Occipital lobe (tissue), 2 donors: ENCODE results near the gene CA14. TPM values are rescaled to one million over a fixed set of nuclear protein-coding genes. Genes with fewer than 3 reads are reported as not detected.
"Not testable (repeated sequence)": the region's sequence is repeated elsewhere in the genome, so short reads cannot be mapped to it uniquely, and the experiment has no call there.

Experiments
- DNase-seq: peaks from one replicate; lab custom pipeline; 2025; lab: John Stamatoyannopoulos, UW
- total RNA-seq: library from RNA; depleted of rRNA; stranded (reverse); fragments of >200 nt; gene quantifications from one replicate; pipeline ENCODE4 v1.2.3, GENCODE V29; 2014

CA14 gene
- total RNA-seq = 1.7 TPM

DNA sequence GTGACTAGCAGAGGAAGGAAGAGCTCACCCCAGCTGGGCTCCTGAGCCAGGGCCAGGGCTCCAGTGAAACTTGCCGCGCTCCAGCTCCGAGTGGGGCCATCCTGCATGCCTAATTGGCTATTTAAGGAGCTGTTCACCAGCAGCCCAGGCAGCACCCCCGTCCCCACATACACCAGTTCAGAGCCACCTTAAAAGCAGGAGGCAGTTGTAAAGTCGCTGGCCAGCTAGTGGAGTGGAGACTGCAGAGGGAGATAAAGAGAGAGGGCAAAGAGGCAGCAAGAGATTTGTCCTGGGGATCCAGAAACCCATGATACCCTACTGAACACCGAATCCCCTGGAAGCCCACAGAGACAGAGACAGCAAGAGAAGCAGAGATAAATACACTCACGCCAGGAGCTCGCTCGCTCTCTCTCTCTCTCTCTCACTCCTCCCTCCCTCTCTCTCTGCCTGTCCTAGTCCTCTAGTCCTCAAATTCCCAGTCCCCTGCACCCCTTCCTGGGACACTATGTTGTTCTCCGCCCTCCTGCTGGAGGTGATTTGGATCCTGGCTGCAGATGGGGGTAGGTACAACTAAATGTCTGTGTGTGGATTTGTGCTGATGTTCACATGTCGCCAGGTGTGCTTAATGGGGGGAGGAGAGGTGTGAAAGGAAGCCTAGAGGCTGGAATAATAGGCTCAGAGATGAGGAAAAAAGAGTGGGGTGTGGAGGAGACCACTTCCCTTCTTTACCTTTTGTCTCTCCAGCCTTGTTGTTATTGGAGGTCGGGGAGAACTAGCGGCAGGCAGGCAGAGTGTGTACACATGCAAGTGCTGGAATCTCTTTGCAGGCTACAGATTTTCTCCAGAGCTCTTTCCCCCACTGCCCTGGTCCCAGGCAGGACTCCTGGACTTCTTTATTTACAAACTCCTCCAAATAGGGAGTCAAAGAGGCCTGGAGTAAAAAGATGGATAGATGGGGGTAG lies at the start of gene CA14:
TSS of gene CA14 (plus strand) at position 151 of the 962 bp plus-strand sequence. CDS start at position 506, 355 bp downstream.
- peak; percentile 36 for DNase-seq

DNA sequence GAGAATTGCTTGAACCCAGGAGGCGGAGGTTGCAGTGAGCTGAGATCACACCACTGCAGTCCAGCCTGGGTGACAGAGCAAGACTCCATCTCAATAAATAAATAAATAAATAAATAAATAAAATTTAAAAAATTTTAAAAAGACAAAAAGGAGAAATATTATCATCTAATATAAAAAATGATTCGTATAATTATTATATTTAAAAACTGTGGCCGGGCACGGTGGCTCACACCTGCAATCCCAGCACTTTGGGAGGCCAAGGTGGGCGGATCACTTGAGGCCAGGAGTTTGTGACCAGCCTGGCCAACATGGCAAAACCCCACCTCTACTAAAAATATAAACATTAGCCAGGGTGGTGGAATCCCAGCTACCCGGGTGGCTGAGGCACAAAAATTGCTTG lies 49.1 kb upstream of the CA14 start:
- DNase-seq = not testable (repeated sequence)

DNA sequence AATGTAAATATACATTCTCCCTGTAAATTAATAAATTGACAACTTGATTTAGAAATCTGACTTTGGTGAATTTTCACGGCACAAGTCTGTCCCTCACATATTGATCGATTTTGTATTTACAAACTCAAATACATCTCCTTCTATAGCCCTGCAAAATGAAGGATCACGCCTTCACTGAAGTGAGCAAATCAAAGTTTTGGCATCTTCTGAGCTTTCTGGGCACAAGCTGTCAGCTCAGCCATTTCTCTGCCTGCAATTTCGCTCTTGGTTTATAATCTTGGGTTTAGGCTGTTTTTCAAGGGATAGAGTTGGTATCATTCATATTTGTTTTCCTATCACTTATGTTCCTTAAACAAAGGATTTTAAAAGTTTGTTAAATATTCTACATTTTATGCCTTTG lies 47.5 kb upstream of the CA14 start:
- no peak for DNase-seq

DNA sequence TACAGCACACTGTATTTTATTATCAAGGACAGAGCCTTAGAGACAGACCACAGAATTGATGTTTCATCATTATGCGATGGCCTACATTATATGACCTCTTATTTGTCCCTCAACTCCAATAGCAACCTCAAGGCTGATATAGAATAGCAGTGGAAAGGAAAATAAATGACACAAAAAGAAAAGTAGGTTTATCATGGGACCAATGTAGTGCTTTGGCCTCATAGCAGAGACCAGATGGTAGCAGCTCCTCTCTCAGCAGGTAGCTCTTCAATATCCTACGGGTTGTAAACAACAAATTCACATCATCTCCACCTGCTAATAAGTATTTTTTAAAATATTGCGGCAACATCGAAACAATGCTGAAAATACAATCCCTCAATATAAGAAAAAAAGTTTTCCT lies 46.9 kb upstream of the CA14 start:
- no peak for DNase-seq

DNA sequence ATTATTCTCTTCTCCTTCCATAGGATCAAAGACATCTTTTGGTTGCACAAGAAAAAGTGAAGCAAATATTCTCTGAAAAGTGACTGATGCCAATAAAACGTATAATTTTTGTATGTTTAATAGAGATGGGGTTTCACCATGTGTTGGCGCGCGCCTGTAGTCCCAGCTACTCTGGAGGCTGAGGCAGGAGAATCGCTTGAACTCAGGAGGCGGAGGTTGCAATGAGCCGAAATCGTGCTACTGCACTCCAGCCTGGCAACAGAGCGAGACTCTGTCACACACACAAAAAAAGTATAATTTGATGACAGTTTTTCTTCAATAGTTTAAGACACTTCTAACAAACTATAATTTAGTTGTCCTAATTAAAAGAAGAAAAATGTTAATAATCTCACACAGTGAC lies 45.5 kb upstream of the CA14 start:
- DNase-seq = no peak

DNA sequence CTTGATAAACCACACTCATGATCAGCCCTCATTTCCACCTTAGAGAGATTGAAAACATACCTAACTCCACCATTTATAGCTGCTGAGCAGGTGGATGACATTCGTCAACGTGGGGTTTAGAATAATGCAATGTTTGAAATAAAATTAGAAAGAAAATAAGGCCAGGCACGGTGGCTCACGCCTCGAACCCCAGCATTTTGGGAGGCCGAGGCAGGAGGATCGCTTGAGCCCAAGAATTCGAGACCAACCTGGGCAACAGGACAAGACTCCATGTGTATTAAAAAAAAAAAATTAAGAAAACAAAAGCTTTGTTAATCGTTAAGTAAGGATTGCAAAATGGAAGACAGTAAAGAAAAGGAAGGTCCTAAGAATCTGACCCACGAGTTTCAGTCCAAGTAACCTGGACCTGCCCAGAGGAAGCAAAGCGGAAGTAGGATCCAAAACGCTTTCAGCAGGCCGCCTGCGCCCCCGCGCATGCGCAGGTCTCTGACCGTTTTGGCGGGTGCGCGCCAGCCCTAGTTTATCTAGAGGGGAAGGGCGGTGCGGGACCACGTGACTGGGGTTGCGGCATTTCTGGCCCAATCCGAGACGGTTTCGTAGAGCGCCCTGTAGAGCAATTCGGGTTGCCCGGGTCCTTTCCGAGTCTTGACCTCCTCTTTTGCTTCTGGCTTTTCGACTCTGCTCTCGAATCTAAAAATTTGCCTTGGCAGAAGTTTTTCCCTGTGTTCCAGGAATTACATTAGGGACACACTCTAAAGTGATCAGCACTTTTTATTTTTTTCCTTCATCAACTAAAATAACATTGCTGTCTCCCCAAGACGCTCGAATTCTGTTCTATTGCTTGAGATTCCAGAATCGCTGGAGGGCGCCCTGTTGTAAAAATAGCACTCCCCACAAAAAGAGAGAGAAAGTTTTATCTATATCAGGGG lies 44.1 kb upstream of the CA14 start:
- peak; percentile 91 for DNase-seq

DNA sequence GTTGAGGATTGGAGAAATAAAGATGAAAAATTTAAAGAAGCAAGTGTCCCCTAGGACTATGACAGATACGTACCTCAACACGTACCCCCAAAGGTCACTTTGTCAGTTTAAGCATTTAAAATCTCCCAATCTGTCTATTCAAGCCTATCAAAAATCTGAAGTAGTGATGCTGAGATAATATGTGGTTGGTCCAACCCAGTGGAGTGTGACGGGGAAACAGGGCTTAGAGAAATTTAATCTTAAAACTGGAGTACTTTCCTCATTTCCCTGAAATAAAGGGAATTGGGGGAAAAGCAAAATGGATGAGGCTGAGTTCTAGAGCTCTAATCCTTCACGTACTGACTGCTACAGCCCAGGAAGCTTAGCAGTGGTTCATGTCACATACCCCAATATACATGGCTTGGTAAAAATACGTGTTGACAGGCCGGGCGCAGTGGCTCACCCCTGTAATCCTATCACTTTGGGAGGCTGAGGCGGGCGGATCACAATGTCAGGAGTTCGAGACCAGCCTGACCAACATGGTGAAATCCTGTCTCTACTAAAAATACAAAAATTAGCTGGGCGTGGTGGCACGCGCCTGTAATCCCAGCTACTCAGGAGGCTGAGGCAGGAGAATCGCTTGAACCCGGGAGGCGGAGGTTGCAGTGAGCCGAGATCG lies 43.3 kb upstream of the CA14 start:
- DNase-seq = not testable (repeated sequence)

DNA sequence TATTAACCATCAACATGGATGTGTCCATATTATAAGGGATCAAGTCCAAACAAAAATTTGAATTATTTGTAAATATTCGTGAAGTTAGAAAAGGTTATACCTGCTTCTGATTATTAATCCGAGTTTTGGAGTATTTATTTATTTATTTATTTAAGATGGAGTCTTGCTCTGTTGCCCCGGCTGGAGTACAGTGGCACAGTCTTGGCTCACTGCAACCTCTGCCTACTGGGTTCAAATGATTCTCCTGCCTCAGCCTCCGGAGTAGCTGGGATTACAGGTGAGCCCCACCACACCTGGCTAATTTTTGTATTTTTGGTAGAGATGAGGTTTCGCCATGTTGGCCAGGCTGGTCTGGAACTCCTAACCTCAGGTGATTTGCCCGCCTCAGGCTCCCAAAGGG lies 41.7 kb upstream of the CA14 start:
- not testable (repeated sequence) for DNase-seq

DNA sequence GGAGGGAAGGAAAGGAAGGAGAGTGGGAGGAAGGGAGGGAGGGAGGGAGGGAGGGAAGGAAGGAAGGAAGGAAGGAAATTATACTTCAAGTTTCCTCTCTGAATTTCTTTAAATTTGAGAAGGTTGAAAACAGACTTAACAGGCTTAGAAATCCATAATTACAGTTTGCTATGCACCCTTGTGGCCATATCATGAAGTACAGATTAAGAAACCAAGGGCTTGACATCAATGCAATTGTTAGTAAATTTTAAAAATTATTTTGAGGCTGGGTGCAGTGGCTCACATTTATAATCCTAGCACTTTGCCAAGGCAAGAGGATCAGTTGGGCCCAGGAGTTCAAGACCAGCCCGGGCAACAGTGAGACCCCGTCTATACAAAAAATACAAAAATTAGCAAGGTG lies 36.0 kb upstream of the CA14 start:
- DNase-seq = no peak

DNA sequence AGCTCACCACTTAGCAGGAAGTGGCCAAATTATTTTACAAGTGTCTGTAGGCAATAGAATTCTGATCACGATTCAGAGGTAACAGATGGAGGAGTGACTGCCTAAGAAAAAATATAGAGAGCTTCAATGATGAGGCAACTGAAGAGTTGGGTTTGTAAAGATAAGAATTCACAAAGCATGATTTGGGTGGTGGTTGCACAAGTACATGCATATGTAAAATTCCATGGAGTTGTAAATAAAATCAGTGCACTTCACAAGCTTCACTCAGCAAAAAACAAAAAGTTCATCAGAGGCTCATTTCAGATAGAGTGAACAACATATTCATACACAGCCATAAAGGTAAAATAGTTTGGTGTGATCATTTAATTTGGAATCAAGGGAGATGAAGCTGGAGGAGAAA lies 32.6 kb upstream of the CA14 start:
- no peak for DNase-seq

DNA sequence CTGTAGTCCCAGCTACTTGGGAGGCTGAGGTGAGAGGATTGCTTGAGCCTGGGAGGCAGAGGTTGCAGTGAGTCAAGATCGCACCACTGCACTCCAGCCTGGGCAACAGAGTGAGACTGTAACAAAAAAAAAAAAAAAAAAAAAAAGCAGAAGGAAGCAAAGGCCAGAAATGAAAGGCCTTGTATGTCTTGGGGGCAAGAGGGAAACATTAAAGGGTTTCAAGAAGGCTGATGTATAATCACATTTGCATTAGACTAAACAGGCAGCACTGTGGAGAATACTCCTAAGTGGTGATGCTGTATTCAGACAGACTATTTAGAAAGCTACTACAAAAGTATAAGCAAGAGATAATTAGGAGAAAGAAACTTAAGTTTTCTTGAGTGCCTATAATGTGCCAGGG lies 32.0 kb upstream of the CA14 start:
- DNase-seq = no peak

DNA sequence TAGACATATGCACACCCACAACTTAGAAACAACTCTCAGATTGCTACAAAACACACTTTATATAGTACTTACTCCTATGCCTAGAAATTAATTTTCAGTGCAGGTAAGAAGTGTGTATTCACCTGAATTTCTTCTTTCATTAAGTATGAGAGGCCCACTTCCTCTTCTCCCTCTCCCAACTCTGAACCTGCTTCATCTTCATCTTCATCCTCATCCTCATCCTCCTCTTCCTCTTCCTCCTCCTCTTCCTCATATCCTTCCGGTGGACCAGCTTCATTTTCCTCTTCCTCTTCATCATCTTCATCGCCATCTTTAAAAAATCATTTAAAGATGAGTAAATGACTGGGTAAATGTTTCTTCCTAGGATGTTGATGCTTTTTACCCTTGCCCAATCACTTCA lies 31.1 kb upstream of the CA14 start:
- no peak for DNase-seq

DNA sequence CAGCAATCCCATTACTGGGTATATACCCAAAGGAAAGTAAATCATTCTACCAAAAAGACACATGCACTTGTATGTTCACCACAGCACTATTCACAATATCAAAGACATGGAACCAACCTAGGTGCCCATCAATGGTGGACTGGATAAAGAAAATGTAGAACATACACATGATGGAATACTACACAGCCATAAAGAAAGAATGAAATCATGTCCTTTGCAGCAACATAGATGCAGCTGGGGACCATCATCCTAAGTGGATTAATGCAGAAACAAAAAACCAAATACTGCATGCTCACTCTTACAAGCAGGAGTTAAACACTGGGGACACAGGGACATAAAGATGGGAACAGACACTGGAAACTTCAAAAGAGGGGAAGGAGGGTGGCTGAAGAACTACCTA lies 30.3 kb upstream of the CA14 start:
- no peak for DNase-seq

DNA sequence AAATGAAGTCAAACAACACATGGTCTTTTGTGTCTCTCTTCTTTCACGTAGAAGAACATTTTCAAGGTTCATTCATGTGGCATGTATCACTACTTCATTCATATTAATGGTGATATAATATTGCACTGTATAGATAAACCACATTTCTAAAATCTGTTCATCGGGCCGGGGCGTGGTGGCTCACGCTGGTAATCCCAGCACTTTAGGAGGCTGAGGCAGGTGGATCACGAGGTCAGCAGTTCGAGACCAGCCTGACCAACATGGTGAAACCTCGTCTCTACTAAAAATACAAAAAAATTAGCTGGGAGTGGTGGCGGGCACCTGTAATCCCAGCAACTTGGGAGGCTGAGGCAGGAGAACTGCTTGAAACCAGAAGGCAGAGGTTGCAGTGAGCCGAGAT lies 29.3 kb upstream of the CA14 start:
- not testable (repeated sequence) for DNase-seq

DNA sequence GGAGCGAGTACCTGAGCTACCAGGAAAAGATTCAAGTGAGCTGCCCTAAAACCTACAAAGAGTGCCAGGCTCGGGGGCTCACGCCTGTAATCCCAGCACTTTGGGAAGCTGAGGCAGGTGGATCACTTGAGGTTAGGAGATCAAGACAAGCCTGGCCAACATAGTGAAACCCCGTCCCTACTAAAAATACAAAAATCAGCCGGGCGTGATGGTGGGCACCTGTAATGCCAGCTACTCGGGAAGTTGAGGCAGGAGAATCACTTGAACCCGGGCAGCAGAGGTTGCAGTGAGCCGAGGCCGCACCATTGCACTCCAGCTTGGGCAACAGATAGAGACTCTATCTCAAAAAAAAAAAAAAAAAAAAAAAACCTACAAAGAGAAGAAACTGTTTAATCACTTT lies 24.7 kb upstream of the CA14 start:
- not testable (repeated sequence) for DNase-seq

DNA sequence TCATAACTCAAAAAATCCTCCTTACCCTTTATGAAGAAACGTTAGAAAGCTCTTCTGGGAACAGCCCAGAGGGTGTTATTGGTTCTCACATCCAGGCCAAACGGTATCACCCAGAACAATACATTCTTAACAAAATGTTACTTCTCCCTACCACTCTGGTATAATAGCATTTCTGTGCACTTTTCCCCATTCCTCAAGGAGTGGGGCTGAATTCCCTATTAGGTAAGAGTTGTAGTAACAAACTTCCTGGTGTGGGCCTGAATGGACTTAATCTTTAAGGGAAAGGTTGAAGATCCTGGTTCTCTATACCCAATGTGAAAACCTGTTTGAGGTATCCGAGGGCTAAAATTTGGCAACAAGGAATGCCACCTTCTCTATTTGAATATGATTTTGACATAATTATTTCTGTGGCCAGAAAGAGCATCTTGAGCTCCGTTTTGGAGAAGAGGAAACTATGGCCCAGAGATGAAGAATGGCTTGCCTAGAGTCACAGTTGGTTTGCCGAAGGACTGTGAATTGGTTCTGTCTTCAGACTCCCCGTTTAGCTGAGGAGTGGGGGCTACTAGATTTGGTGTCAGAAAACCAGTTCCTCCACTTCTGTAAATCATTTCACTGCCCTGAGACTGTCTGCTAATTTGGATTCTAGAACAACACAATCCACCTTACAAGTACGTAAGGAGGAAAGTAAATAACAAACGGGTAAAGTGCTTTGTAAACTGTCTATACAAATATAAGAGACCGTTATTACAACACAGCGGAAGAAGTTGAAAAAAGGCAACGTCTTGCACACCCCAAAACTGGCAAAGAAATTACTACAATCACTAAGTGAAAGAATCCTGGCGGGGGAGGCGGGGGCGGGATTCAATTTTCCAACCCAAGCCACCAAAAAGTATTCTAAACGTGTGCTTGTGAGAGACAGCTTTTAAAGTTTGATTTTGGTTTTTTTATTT lies 23.9 kb upstream of the CA14 start:
- DNase-seq = peak; percentile 8

DNA sequence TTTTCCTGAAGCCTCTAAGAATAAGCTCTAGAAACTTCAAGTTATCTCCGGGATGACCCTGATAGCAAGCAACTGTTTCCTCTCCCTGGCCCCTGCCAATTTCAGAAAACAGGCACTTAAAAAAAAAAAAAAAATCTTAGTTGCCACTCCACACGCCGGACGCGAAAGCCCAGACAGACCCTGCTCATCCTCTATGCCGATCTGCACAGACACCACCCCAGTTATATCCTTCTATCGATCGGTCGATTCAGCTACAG lies 23.3 kb upstream of the CA14 start:
- no peak for DNase-seq

DNA sequence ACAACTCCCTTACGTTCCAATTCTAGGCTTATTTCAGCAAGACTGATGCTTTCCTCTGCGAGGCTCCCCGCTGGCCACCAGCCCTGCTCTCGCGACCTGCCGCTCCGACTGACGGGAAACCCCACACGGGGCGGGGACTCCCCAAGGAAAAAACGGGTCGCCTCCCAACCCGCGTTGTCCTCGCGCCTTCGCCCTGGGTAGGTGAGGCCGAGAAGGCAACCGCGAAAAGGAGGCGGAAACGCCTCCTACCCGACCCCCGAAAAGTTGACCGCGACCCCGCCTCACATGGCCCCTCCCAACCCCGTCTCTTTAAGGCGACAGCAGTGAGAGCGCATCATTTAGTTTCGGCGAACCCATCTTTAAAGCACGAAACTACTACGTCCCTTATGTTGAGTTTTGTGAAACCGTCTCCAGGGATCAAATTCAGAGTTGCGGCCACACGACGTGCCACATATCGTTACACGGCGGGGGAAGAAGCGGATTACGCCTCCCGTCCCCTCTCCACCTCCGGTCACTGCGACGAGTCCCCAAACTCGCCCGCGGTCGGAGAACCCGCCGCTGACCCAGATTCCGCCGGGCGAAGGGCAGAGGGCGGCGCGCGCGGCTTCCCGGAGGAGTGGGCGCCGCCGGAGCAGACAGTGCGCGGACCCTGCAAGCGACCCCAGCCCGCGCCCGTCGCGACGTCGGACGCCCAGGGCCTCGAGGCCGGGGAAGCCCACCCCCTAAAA lies 22.8 kb upstream of the CA14 start:
- peak; percentile 53 for DNase-seq

DNA sequence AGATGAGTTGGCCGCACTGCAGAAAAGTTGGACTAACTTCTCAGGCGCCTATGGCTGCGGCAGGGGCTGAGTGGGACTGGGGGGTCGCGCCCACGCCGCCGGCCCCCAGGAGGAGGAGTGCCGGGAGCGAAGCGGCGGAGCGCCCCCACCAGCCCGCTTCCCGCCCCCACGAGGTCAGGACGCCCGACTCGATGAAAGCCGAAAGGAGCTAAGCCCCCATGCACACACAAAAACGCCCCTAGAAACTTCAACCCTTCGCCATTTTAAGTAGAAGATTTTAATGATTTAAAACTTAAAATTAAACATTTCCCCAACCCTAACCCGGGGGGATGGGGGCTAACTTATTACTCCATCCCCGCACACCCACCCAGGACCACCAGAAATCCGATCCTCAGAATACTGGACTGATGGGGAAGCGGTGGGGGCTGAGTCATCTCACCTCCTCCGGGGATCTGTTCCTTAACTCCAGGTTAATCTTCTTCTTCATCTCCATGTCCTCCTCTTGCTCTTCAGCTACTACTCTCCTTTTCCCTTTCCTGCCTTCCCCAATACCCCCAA lies 22.2 kb upstream of the CA14 start:
- DNase-seq = no peak
